Medulla oblongata (tissue), 1 donor: ENCODE data around the gene ZC2HC1B.
A peak's percentile ranks its signal among the peaks of the same experiment; 100 is the strongest.

Experiments
- DNase-seq: peaks from one replicate; pipeline ENCODE4 v3.0.0-alpha.2; 2015; ENCODE audit errors: extremely low spot score

Gene ZC2HC1B

GRCh38 chr6:143934331-143934730 is 70.1 kb downstream of the ZC2HC1B start:
- DNase-seq, result no peak

GRCh38 chr6:143934867-143935266 is 70.6 kb downstream of the ZC2HC1B start:
- DNase-seq, result no peak

GRCh38 chr6:143936347-143936746 is 72.1 kb downstream of the ZC2HC1B start:
- DNase-seq, result no peak

- DNase-seq, result no peak
Observed at GRCh38 chr6:143936778-143937667, 72.7 kb downstream of the ZC2HC1B start.

GRCh38 chr6:143937668-143937970 is 73.3 kb downstream of the ZC2HC1B start:
- no peak for DNase-seq

- DNase-seq, result no peak
Observed at GRCh38 chr6:143939364-143939763, 75.1 kb downstream of the ZC2HC1B start.

- peak; percentile 11 for DNase-seq
Observed at GRCh38 chr6:143940011-143940597, 75.8 kb downstream of the ZC2HC1B start.

GRCh38 chr6:143941852-143942627 is 77.8 kb downstream of the ZC2HC1B start:
- peak; percentile 14 for DNase-seq

GRCh38 chr6:143948208-143948607 is 83.9 kb downstream of the ZC2HC1B start:
- DNase-seq, result no peak

GRCh38 chr6:143949535-143949934 is 85.3 kb downstream of the ZC2HC1B start:
- no peak for DNase-seq

GRCh38 chr6:143949962-143950361 is 85.7 kb downstream of the ZC2HC1B start:
- DNase-seq, result no peak

GRCh38 chr6:143950875-143951274 is 86.6 kb downstream of the ZC2HC1B start:
- no peak for DNase-seq

GRCh38 chr6:143952060-143952778 is 87.9 kb downstream of the ZC2HC1B start:
- DNase-seq, result no peak

GRCh38 chr6:143952947-143953701 is 88.8 kb downstream of the ZC2HC1B start:
- DNase-seq, result no peak

- DNase-seq, result no peak
Observed at GRCh38 chr6:143953922-143954321, 89.6 kb downstream of the ZC2HC1B start.

- DNase-seq, result no peak
Observed at GRCh38 chr6:143955971-143956370, 91.7 kb downstream of the ZC2HC1B start.

GRCh38 chr6:143957679-143958274 is 93.5 kb downstream of the ZC2HC1B start:
- DNase-seq, result no peak

- no peak for DNase-seq
Observed at GRCh38 chr6:143958839-143959399, 94.6 kb downstream of the ZC2HC1B start.

GRCh38 chr6:143959927-143960326 is 95.7 kb downstream of the ZC2HC1B start:
- no peak for DNase-seq

GRCh38 chr6:143961066-143961465 is 96.8 kb downstream of the ZC2HC1B start:
- DNase-seq, result no peak
